Measurements from ENCODE around the gene MGAT4A. TPM values are rescaled to one million over a fixed set of nuclear protein-coding genes. Genes with fewer than 3 reads are reported as not detected.

MGAT4A gene
- total and polyA plus RNA-seq, 2 of the 8 experiments (the other 6 are each of a cell fraction or from before 2014, with no cell fraction given): 1.4 to 7.7 TPM

DNA sequence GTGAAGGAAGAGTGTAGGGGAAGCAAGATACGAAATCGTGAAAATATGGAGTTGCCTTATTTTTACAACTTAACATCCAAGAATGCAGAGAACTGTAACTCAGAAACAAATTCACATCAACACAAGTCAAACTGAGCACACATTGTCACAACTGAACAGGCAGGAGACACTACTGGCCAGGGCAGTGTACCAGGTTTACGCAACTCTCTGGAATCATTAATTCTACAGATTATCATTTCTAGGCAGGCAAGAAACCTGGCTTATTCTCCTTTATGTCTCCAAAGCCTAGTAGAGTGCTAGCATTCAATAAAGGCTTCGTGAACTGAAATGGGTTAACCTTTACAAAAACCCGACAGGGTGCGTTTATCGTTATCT is 123.2 kb downstream of the MGAT4A start:
- no peak overlapping the region for H2BK12ac ChIP-seq (ENCODE audit: low read depth, low read length)
- peak overlapping the region; percentile 13 for H3K4ac ChIP-seq (replicated peaks; ENCODE audit: insufficient read length, low read depth, low read length)
- H3K27me3 ChIP-seq (replicated peaks in 1 of 4; ENCODE audit: control insufficient read depth in 3 of 4, extremely low read depth in 1 of 4, insufficient read depth in 3 of 4, low read length in 3 of 4): no peaks in the 10 kb centered on the region
- peaks cover 7% of the 10 kb centered on the region; the same call in 1 of the 2 replicates for H3K79me1 ChIP-seq (ENCODE audit: low read depth, low read length)
- H3K27ac ChIP-seq (ENCODE audit: low read depth, low read length): peak overlapping the region; percentile 90
- no peak for FAIRE-seq
- H3K14ac ChIP-seq (ENCODE audit: insufficient read length): no peak overlapping the region
- H4K8ac ChIP-seq (ENCODE audit: extremely low read depth, insufficient read depth, low read length): peak overlapping the region; percentile 94; the same call in 1 of the 2 replicates
- no peak overlapping the region for H2BK5ac ChIP-seq (ENCODE audit: low read depth, low read length)
- H3K9me3 ChIP-seq (ENCODE audit: insufficient read depth in 2 of 2, low read depth in 1 of 2, low read length in 1 of 2): no peaks in the 10 kb centered on the region
- WGBS, 2 experiments (ENCODE audit: extremely low coverage in 1 of 2, insufficient coverage in 1 of 2, insufficient read length in 1 of 2, insufficient replicate concordance in 2 of 2, low coverage in 1 of 2, low lambda C conversion rate in 2 of 2, missing lambda C conversion rate in 1 of 2): 24% methylated on average over 7 of the region's 7 CpGs; no CpG with 5 or more reads in 1 of the 2 experiments
- no peak overlapping the region for H2BK120ac ChIP-seq (replicated peaks; ENCODE audit: low read depth, low read length)
- peak overlapping the region; percentile 82 to 91 (median 86) for H3K9ac ChIP-seq (replicated peaks in 1 of 4; ENCODE audit: extremely low read depth in 1 of 4, low read depth in 3 of 4, low read length in 3 of 4)
- H3K56ac ChIP-seq (replicated peaks; ENCODE audit: insufficient read length, low read depth, low read length): peak overlapping the region; percentile 17
- no peak overlapping the region for H3K18ac ChIP-seq (ENCODE audit: extremely low read depth, low read length)
- peaks cover 8% of the 10 kb centered on the region for H3K23me2 ChIP-seq (ENCODE audit: low read depth, low read length)
- H4K20me1 ChIP-seq (replicated peaks in 1 of 2; ENCODE audit: control insufficient read depth in 1 of 2, insufficient read depth in 2 of 2, low read length in 2 of 2): peaks cover 0 to 7% of the 10 kb centered on the region in 2 experiments
- H3K79me2 ChIP-seq (ENCODE audit: control insufficient read depth in 1 of 2, insufficient read depth in 2 of 2, low read length in 2 of 2): peaks cover 17 to 47% of the 10 kb centered on the region in 2 experiments
- DNase-seq (ENCODE audit: low read depth in 1 of 2, low spot score in 2 of 2): no peak
- H3K36me3 ChIP-seq (ENCODE audit: control insufficient read depth in 2 of 4, insufficient read depth in 4 of 4, low read length in 3 of 4): peaks cover 2 to 35% (median 5%) of the 10 kb centered on the region in 4 experiments
- peak overlapping the region; percentile 86 for H2AFZ ChIP-seq (ENCODE audit: low read length)
- H3K4me1 ChIP-seq (replicated peaks in 1 of 4; ENCODE audit: control insufficient read depth in 3 of 4, insufficient read depth in 4 of 4, low read length in 3 of 4): peaks cover 0 to 10% (median 4%) of the 10 kb centered on the region in 4 experiments; a peak in 2 of 7 replicates
- H2AK5ac ChIP-seq (ENCODE audit: low read depth, low read length): no peak overlapping the region
- H4K5ac ChIP-seq (ENCODE audit: insufficient read length, low read depth, low read length): no peak overlapping the region
- no peak overlapping the region for H3K23ac ChIP-seq (ENCODE audit: insufficient read length)
- no peak overlapping the region for H2BK15ac ChIP-seq (ENCODE audit: low read length)
- ChIA-PET CTCF (ENCODE audit: partially characterized antibody) (interaction anchor here (2.2 kb wide), 1 partner anchor 38 kb away, joined by 10 read pairs; no protein-coding TSS in a partner anchor), POLR2A (ENCODE audit: partially characterized antibody) (no interaction called here)
- no peak overlapping the region for H4K91ac ChIP-seq (replicated peaks; ENCODE audit: insufficient read length, low read length)
- H3K4me2 ChIP-seq (ENCODE audit: insufficient read depth in 1 of 2, low read depth in 2 of 2, low read length in 2 of 2): peak overlapping the region; percentile 87 to 98
- H3K4me3 ChIP-seq (ENCODE audit: extremely low read depth in 1 of 4, insufficient read depth in 2 of 4, low read depth in 3 of 4, low read length in 4 of 4): peak overlapping the region; percentile 69 to 87 (median 80)
- no peak overlapping the region for H2BK20ac ChIP-seq (ENCODE audit: low read length)
- no peak for TF ChIP-seq YY1 (IDR thresholded peaks at IDR 0.05; ENCODE audit: low read depth, low read length)
- TF ChIP-seq RBBP5 (IDR thresholded peaks at IDR 0.05; ENCODE audit: borderline replicate concordance, low read depth, low read length): no peak
- no peak for TF ChIP-seq ZNF274 (IDR thresholded peaks at IDR 0.05; ENCODE audit: borderline replicate concordance, extremely low read depth, low read length)
- TF ChIP-seq EGR1 (IDR thresholded peaks at IDR 0.05; ENCODE audit: borderline replicate concordance, low read depth, low read length): no peak
- no peak for TF ChIP-seq SIX5 (IDR thresholded peaks at IDR 0.05; ENCODE audit: low read depth, low read length)
- TF ChIP-seq HDAC6 (IDR thresholded peaks at IDR 0.05; ENCODE audit: low read depth, low read length): no peak
- no peak for TF ChIP-seq BACH1 (IDR thresholded peaks at IDR 0.05; ENCODE audit: low read length)
- TF ChIP-seq, protein P1, sequence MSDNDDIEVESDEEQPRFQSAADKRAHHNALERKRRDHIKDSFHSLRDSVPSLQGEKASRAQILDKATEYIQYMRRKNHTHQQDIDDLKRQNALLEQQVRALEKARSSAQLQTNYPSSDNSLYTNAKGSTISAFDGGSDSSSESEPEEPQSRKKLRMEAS (IDR thresholded peaks at IDR 0.05): no peak
- no peak for TF ChIP-seq TAF1 (IDR thresholded peaks at IDR 0.05; ENCODE audit: low read depth, low read length)
- TF ChIP-seq NANOG (IDR thresholded peaks at IDR 0.05; ENCODE audit: insufficient read depth, low read depth, low read length, poor library complexity, severe bottlenecking): no peak
- TF ChIP-seq SP4 (IDR thresholded peaks at IDR 0.05; ENCODE audit: low read length): no peak
- no peak for TF ChIP-seq CEBPB (IDR thresholded peaks at IDR 0.05; ENCODE audit: low read depth, low read length)
- TF ChIP-seq RAD21 (IDR thresholded peaks at IDR 0.05 in 1 of 2, conservative IDR thresholded peaks at IDR 0.05 in 1 of 2; ENCODE audit: low read depth in 2 of 2, low read length in 2 of 2): no peak
- TF ChIP-seq JUND (IDR thresholded peaks at IDR 0.05; ENCODE audit: low read length): no peak
- TF ChIP-seq TCF12 (IDR thresholded peaks at IDR 0.05; ENCODE audit: low read depth, low read length): no peak

Data from H1 (cell line).